Endothelial cell of umbilical vein (primary cell): ENCODE data around the gene PRKAB1.

Source experiments
- CTCF ChIP-seq, 2 donors: IDR thresholded peaks; 1 replicate in 1 of 2; 2 replicates in 1 of 2; pipeline ENCODE4 v1.5.1; 2011; ENCODE audit warnings: low read length in 2 of 2, mild to moderate bottlenecking in 2 of 2, moderate library complexity in 2 of 2, control low read depth in 1 of 2, inconsistent platforms in 1 of 2, low read depth in 1 of 2; ENCODE audit not compliant: insufficient read depth in 1 of 2; ENCODE audit errors: extremely low read depth in 1 of 2
- EZH2 ChIP-seq: IDR thresholded peaks from 2 replicates; pipeline ENCODE4 v1.6.1; 2012; ENCODE audit warnings: borderline replicate concordance, low read depth, mild to moderate bottlenecking, moderate library complexity, low read length, inconsistent platforms; ENCODE audit not compliant: severe bottlenecking
- JUN ChIP-seq: IDR thresholded peaks from 2 replicates; pipeline ENCODE4 v1.6.1; 2011; ENCODE audit warnings: borderline replicate concordance, low read depth; ENCODE audit not compliant: insufficient read length, insufficient read depth
- POLR2A ChIP-seq: IDR thresholded peaks from 2 replicates; pipeline ENCODE4 v1.6.1; 2012; ENCODE audit warnings: low read depth, mild to moderate bottlenecking, control low read depth, low read length
- POLR2AphosphoS5 ChIP-seq: IDR thresholded peaks from 2 replicates; pipeline ENCODE4 v1.6.1; 2012; ENCODE audit warnings: low read depth, mild to moderate bottlenecking, control low read depth, low read length, moderate library complexity; ENCODE audit not compliant: insufficient read depth

GRCh38 chr12:119687406-119687805, 19.5 kb downstream of the PRKAB1 start:
- TF ChIP-seq CTCF (IDR thresholded peaks at IDR 0.05; ENCODE audit: extremely low read depth in 1 of 2, insufficient read depth in 1 of 2, low read depth in 1 of 2, low read length in 2 of 2) (no peak), EZH2 (no peak), POLR2A (no peak), POLR2AphosphoS5 (no peak), JUN (no peak)
